ENCODE results near the gene TSHZ2.

GRCh38 chr20:52999040-52999439 is 26.9 kb downstream of the TSHZ2 start:
- TF ChIP-seq, protein P1, sequence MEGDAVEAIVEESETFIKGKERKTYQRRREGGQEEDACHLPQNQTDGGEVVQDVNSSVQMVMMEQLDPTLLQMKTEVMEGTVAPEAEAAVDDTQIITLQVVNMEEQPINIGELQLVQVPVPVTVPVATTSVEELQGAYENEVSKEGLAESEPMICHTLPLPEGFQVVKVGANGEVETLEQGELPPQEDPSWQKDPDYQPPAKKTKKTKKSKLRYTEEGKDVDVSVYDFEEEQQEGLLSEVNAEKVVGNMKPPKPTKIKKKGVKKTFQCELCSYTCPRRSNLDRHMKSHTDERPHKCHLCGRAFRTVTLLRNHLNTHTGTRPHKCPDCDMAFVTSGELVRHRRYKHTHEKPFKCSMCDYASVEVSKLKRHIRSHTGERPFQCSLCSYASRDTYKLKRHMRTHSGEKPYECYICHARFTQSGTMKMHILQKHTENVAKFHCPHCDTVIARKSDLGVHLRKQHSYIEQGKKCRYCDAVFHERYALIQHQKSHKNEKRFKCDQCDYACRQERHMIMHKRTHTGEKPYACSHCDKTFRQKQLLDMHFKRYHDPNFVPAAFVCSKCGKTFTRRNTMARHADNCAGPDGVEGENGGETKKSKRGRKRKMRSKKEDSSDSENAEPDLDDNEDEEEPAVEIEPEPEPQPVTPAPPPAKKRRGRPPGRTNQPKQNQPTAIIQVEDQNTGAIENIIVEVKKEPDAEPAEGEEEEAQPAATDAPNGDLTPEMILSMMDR (IDR thresholded peaks at IDR 0.05 in 2 of 3, conservative IDR thresholded peaks at IDR 0.05 in 1 of 3; ENCODE audit: borderline replicate concordance in 1 of 3, insufficient read depth in 1 of 3, low read depth in 2 of 3, low read length in 2 of 3), result no peak
- TF ChIP-seq POLR2A (IDR thresholded peaks at IDR 0.05; ENCODE audit: borderline replicate concordance, extremely low read depth, insufficient read depth, insufficient read length), result no peak
- TF ChIP-seq POLR2AphosphoS5 (IDR thresholded peaks at IDR 0.05; ENCODE audit: low read depth, low read length), result no peak
- no peak for TF ChIP-seq FOSL1 (IDR thresholded peaks at IDR 0.05; ENCODE audit: low read depth)
- TF ChIP-seq CBX3 (IDR thresholded peaks at IDR 0.05; ENCODE audit: low read depth), result no peak
- no peak for TF ChIP-seq MAX (IDR thresholded peaks at IDR 0.05)
- TF ChIP-seq SP1 (IDR thresholded peaks at IDR 0.05; ENCODE audit: low read depth), result no peak
- TF ChIP-seq ZFX (IDR thresholded peaks at IDR 0.05), result no peak
- TF ChIP-seq TCF7L2 (IDR thresholded peaks at IDR 0.05; ENCODE audit: borderline replicate concordance, extremely low read depth, insufficient read depth, insufficient read length), result no peak

Measured in HCT116 (cell line).